HG03095 (cell line): ENCODE data around the gene TIMP1.

ENCODE experiments used
- ATAC-seq: cut with Tn5 transposase; IDR thresholded peaks from one replicate; pipeline ENCODE4 v1.9.1; 2021; ENCODE audit warnings: moderate library complexity; ENCODE audit not compliant: unreplicated experiment

Gene TIMP1

DNA sequence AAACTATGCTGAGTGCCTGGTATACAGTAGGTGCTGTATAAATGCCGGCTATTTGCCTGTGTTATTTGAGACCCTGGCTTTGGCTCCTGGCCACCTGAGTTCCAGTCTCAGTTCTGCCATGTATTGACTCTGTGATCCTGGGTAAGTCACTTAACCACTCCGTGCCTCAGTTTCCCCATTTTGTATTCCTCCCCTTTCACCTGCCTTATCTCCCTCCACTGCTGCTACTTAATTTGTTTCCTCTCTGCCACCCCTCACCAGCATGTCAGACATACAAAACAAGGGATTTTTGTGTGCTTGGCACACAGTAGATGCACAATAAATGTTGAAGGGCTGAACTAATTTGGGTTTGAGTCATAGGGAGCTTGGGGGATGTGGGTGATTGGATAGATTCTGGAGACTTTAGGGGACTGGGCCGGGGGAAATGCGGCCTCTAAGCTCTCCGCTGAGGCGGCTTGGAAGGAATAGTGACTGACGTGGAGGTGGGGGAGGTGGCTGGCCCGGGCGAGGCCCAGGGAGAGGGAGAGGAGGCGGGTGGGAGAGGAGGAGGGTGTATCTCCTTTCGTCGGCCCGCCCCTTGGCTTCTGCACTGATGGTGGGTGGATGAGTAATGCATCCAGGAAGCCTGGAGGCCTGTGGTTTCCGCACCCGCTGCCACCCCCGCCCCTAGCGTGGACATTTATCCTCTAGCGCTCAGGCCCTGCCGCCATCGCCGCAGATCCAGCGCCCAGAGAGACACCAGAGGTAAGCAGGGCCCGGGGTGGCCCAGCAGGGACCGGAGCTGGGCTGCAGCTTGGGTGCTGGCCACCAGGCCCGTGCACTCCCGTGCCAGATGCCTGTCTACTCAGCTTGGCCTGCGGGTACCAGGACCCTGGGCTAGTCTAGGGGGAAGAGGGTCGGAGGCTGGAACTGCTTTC, at the start of gene TIMP1:
Gene TIMP1, plus strand, starts transcription at position 706 of the 917 bp plus-strand sequence. CDS start 980 bp downstream, outside the sequence.
- peak; percentile 90 for ATAC-seq

- ATAC-seq: no peak
Observed at GRCh38 chrX:47539860-47540259, 42.4 kb upstream of the TIMP1 start.

GRCh38 chrX:47540754-47541538, 41.3 kb upstream of the TIMP1 start:
- ATAC-seq: no peak

DNA sequence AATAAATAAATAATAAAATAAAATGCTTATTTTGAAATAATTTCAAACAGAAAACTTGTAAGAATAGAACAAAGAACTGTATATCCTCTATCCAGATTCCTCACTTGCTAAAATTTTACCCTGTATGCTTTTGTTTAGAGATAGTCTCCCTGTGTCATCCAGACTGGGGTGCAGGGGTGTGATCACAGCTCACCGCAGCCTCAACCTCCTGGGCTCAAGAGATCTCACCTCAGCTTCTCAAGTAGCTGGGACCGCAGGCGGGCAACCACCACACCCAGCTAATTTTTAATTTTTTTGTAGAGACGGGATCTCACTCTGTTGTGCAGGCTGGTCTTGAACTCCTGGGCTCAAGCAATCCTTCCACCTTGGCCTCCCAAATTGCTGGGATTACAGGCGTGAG, 38.7 kb upstream of the TIMP1 start:
- ATAC-seq: no peak

- peak; percentile 77 for ATAC-seq
Observed at GRCh38 chrX:47556045-47556623, 26.1 kb upstream of the TIMP1 start.

GRCh38 chrX:47558436-47558835, 23.8 kb upstream of the TIMP1 start:
- no peak for ATAC-seq

DNA sequence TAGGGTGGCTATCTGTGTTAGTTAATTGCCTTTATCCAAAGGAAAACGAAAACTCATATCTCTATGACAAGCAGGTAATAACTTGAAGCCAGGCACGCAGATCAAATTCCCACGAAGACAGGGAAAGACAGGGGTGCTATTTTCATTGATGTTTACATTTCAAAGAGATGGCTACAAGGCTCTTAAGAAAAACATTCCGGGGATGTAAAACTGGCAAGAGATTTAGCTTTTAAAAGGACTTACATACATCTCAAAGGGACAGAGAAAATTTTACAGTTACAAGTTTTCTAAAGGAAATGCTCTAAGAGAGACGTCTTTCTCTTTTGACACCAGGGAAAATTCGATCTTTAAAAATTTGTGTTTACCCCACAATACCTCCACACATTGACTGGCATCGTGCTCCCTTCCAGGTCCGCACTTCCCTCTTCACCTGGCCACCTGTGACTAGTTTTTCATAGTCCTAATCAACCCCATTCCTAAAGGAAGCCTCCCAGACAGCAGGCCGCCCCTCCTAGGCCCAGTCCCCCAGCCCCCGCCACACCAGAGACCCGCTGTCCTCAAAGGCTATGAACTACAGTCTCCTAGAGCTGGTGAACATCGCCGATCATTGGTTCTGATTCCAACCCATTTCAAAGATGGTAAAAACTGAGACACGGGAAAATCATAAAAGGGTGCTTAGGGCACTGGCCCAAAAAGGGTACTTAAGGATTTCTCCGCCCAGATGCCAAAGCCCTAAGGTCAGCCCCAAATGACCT, 21.9 kb upstream of the TIMP1 start:
- ATAC-seq: no peak

- peak; percentile 90 for ATAC-seq
Observed at GRCh38 chrX:47560934-47561658, 21.1 kb upstream of the TIMP1 start, which contains the start of gene ARAF. ARAF (plus strand) TSS chrX:47561205; CDS start chrX:47562968, 1,763 bp downstream.

DNA sequence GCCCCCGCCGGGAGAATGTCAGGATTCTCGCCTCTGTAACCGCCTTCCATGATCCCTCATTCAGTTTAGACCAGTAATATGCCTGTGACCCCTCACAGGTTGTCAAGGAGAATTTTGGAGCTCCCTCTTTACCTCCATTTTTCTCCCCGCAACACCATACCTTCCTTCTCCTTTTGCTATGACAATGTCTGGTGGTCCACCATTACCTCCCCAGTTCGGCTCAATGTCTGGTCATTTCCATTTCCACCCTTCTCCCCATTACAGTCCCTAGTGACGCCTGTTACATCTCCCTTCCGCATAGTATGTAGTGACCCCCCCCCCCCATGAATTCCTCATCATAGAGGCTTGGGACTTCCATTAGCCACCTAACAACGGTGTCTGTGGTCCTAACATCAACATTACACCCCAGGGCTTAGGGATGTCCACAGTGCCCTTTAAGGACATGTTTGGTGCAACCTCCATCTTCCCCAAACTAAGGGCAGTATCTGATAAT, 20.5 kb upstream of the TIMP1 start:
- no peak for ATAC-seq

GRCh38 chrX:47562615-47563243, 19.5 kb upstream of the TIMP1 start:
- ATAC-seq: no peak

GRCh38 chrX:47563801-47564315, 18.4 kb upstream of the TIMP1 start:
- no peak for ATAC-seq

DNA sequence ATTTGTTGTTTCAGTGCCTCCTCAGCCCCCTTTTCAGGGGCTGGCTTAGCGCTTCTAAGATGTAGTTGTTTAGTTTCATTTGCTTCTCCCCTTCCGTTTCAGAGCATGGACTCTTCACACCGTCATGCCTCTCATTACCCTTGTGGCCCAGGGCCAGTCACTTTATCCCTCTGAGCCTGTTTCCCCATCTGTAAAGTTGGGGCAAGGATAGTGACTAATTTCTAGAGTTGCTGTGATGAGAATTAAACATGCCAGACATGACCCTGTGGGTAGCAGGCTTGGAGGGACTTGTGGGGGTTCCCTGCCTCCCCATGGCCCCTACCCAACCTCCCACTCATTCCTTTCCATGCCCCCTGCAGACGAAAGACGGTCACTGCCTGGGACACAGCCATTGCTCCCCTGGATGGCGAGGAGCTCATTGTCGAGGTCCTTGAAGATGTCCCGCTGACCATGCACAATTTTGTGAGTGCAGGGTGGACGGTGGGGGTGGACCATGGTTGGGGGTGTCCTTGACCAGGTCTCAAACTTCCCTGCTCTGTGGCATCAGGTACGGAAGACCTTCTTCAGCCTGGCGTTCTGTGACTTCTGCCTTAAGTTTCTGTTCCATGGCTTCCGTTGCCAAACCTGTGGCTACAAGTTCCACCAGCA, 17.7 kb upstream of the TIMP1 start:
- no peak for ATAC-seq

- no peak for ATAC-seq
Observed at GRCh38 chrX:47566841-47567240, 15.4 kb upstream of the TIMP1 start.

- no peak for ATAC-seq
Observed at GRCh38 chrX:47568656-47569295, 13.5 kb upstream of the TIMP1 start.

- no peak for ATAC-seq
Observed at GRCh38 chrX:47570794-47571193, 11.4 kb upstream of the TIMP1 start.

DNA sequence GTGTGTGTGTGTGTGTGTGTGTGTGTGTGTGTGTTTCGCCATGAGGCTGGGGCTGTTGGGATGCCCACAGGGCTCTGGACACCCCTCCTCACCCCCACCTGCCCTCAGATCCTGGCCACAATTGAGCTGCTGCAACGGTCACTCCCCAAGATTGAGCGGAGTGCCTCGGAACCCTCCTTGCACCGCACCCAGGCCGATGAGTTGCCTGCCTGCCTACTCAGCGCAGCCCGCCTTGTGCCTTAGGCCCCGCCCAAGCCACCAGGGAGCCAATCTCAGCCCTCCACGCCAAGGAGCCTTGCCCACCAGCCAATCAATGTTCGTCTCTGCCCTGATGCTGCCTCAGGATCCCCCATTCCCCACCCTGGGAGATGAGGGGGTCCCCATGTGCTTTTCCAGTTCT, 11.0 kb upstream of the TIMP1 start:
- no peak for ATAC-seq

DNA sequence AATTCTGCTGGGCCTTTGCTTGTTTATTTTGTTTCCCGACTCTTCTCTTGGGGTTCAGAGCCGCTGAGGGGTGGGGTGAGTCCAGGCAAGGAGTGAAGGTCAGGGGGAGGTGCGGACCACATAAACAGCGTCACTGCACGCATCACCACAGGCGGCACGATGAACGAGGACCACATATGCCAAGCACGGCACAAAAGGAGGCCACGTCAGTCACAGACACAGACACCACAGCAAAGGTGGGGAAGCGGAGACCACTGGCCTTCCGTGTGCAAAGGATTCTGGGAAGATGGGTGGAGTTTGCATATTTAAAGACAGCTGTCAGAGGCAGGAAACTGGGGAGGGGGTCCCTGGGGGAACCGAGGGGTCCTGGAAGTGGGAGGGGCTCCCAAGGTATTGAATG, 10.3 kb upstream of the TIMP1 start:
- ATAC-seq: no peak

- ATAC-seq: no peak
Observed at GRCh38 chrX:47572773-47573340, 9.4 kb upstream of the TIMP1 start.
